Panc1 (cell line): ENCODE measurements around the gene SH3PXD2A. TPM values are rescaled to one million over a fixed set of nuclear protein-coding genes. Genes with fewer than 3 reads are reported as not detected.

Experiments used
- total RNA-seq: library from RNA; stranded (reverse); gene quantifications from one replicate; pipeline ENCODE4 v1.2.1, GENCODE V29; 2021; ENCODE audit not compliant: unreplicated experiment

SH3PXD2A gene
- total RNA-seq, 1 experiment from 2014 or later: 5.7 TPM

Other genes with a start within 250 kb of the SH3PXD2A start
- 28.9 TPM for gene STN1, start 62.6 kb upstream of the SH3PXD2A start, total RNA-seq
- 40.8 TPM for gene SLK, start 111.6 kb upstream of the SH3PXD2A start, total RNA-seq
- 0.26 TPM for gene COL17A1, start 230.3 kb upstream of the SH3PXD2A start, total RNA-seq